Measurements from ENCODE around the gene SNX5.
A peak's percentile ranks its signal among the peaks of the same experiment; 100 is the strongest.

SNX5 gene

DNA sequence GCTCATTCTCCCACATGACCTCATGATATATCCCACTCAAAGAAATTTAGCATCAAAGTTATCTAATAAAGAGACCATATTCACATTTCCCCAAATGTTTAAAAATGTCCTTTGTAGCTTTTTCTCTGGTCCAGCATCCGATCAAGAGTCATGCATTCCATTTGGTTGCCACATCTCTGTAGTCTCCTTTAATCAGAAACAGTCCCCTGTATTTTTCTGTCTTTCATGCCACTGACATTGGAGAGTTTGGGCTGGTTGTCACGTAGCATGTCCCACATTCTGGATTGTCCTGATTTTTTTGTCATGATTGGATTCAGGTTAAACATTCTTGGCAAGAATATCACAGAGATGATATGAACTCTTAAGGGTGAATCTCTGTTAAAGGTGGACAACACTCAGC lies 55.7 kb downstream of the SNX5 start:
- DNase-seq (ENCODE audit: low spot score) = no peak
- TF ChIP-seq, protein P1, sequence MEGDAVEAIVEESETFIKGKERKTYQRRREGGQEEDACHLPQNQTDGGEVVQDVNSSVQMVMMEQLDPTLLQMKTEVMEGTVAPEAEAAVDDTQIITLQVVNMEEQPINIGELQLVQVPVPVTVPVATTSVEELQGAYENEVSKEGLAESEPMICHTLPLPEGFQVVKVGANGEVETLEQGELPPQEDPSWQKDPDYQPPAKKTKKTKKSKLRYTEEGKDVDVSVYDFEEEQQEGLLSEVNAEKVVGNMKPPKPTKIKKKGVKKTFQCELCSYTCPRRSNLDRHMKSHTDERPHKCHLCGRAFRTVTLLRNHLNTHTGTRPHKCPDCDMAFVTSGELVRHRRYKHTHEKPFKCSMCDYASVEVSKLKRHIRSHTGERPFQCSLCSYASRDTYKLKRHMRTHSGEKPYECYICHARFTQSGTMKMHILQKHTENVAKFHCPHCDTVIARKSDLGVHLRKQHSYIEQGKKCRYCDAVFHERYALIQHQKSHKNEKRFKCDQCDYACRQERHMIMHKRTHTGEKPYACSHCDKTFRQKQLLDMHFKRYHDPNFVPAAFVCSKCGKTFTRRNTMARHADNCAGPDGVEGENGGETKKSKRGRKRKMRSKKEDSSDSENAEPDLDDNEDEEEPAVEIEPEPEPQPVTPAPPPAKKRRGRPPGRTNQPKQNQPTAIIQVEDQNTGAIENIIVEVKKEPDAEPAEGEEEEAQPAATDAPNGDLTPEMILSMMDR (IDR thresholded peaks at IDR 0.05; ENCODE audit: borderline replicate concordance, control extremely low read depth, extremely low read depth, insufficient read depth, missing control alignments) = no peak
- in situ Hi-C loops (cut with MboI; ENCODE audit: low sequenced_read_pairs, unreplicated experiment) = no loop called here

GRCh38 chr20:17911927-17912326 lies 56.7 kb downstream of the SNX5 start:
- DNase-seq (ENCODE audit: low spot score) = no peak
- in situ Hi-C loops (cut with MboI; ENCODE audit: low sequenced_read_pairs, unreplicated experiment) = no loop called here
- TF ChIP-seq, protein P1 (IDR thresholded peaks at IDR 0.05; ENCODE audit: borderline replicate concordance, control extremely low read depth, extremely low read depth, insufficient read depth, missing control alignments) = no peak

DNA sequence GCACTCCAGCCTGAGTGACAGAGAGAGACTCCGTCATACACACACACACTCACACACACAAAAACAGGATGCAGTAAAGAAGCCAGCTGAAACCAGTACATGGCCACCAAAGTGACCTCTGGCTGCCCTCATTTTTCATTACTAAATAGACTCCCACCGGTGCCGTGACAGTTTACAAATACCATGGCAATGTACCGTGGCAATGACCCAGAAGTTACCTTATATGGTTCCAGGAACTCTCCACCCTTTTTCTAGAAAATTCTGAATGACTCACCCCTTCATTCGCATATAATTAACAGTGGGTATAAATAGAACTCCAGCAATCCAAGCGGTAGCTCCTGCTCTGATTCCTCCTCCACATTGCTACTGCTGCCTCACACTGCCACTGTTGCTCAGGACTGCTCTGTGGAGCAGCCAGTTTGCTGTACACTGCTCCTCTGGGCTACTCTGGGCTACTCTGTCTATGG lies 57.7 kb downstream of the SNX5 start:
- in situ Hi-C loops (cut with MboI; ENCODE audit: low sequenced_read_pairs, unreplicated experiment) = no loop called here
- DNase-seq (ENCODE audit: low spot score) = no peak
- TF ChIP-seq, protein P1 (IDR thresholded peaks at IDR 0.05; ENCODE audit: borderline replicate concordance, control extremely low read depth, extremely low read depth, insufficient read depth, missing control alignments) = no peak

DNA sequence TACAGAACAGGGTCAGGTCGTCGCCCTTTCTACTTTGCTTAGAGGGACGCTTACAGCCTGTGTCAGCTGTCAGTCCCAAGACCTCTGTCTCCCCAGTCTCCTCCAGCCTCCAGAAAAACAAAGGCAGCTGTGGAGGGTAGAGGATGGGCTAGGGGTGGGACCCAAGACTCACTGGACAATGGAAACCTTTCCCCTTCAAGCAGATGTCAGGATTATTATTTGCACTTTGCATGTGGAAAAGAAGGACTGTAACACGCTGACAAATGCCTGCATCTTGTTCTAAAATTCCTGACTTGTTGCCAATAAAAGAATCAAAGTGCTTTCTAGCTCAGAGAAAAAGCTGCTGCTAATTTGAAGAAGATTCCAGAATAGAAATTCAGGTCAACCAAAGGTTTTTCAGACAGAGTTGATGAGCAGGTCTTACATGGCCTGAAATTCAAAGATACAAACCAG lies 58.7 kb downstream of the SNX5 start:
- TF ChIP-seq, protein P1 (IDR thresholded peaks at IDR 0.05; ENCODE audit: borderline replicate concordance, control extremely low read depth, extremely low read depth, insufficient read depth, missing control alignments) = no peak
- no peak for DNase-seq (ENCODE audit: low spot score)
- in situ Hi-C loops (cut with MboI; ENCODE audit: low sequenced_read_pairs, unreplicated experiment) = no loop called here

DNA sequence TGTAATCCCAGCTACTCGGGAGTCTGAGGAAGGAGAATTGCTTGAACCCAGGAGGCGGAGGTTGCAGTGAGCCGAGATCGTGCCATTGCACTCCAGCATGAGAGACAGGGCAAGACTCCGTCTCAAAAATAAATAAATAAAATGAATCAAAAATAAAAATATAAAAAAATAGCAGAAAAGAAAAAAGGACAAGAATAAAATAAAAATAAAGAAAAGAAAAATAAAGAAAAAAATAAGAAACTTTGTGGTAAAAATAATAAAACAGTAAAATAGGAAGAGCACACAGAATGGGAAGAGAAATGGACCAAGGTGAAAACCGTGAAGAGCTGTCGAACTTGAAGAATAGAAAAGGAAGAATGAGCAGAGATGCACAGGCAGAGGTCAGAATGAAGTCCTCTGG lies 63.0 kb downstream of the SNX5 start:
- TF ChIP-seq, protein P1 (IDR thresholded peaks at IDR 0.05; ENCODE audit: borderline replicate concordance, control extremely low read depth, extremely low read depth, insufficient read depth, missing control alignments) = no peak
- in situ Hi-C loops (cut with MboI; ENCODE audit: low sequenced_read_pairs, unreplicated experiment) = no loop called here
- DNase-seq (ENCODE audit: low spot score) = no peak

- TF ChIP-seq, protein P1 (IDR thresholded peaks at IDR 0.05; ENCODE audit: borderline replicate concordance, control extremely low read depth, extremely low read depth, insufficient read depth, missing control alignments) = no peak
- peak; percentile 55 for DNase-seq (ENCODE audit: low spot score)
- in situ Hi-C loops (cut with MboI; ENCODE audit: low sequenced_read_pairs, unreplicated experiment) = no loop called here
These were observed 64.6 kb downstream of the SNX5 start for GRCh38 chr20:17904027-17904426.

All from GM13976 (cell line).